ENCODE results near the gene FRS3.

The FRS3 gene

GRCh38 chr6:41721414-41721813, 58.3 kb downstream of the FRS3 start:
- TF ChIP-seq REST (IDR thresholded peaks at IDR 0.05; ENCODE audit: insufficient read depth in 1 of 2, low read depth in 2 of 2, low read length in 2 of 2) (no peak), SIN3A (IDR thresholded peaks at IDR 0.05; ENCODE audit: borderline replicate concordance, insufficient read depth, low read length) (no peak), POLR2AphosphoS5 (IDR thresholded peaks at IDR 0.05; ENCODE audit: low read depth, low read length) (no peak), TAF1 (IDR thresholded peaks at IDR 0.05; ENCODE audit: borderline replicate concordance, insufficient read depth, low read length) (no peak), FOXP2 (optimal IDR thresholded peaks at IDR 0.05; ENCODE audit: borderline replicate concordance, extremely low read depth, extremely low read length, insufficient read depth) (no peak)

GRCh38 chr6:41720783-41721182, 58.9 kb downstream of the FRS3 start:
- TF ChIP-seq TAF1 (IDR thresholded peaks at IDR 0.05; ENCODE audit: borderline replicate concordance, insufficient read depth, low read length) (no peak), FOXP2 (optimal IDR thresholded peaks at IDR 0.05; ENCODE audit: borderline replicate concordance, extremely low read depth, extremely low read length, insufficient read depth) (no peak), REST (IDR thresholded peaks at IDR 0.05; ENCODE audit: insufficient read depth in 1 of 2, low read depth in 2 of 2, low read length in 2 of 2) (no peak), SIN3A (IDR thresholded peaks at IDR 0.05; ENCODE audit: borderline replicate concordance, insufficient read depth, low read length) (no peak), POLR2AphosphoS5 (IDR thresholded peaks at IDR 0.05; ENCODE audit: low read depth, low read length) (no peak)

- TF ChIP-seq FOXP2 (optimal IDR thresholded peaks at IDR 0.05; ENCODE audit: borderline replicate concordance, extremely low read depth, extremely low read length, insufficient read depth) (no peak), POLR2AphosphoS5 (IDR thresholded peaks at IDR 0.05; ENCODE audit: low read depth, low read length) (no peak), TAF1 (IDR thresholded peaks at IDR 0.05; ENCODE audit: borderline replicate concordance, insufficient read depth, low read length) (no peak), REST (IDR thresholded peaks at IDR 0.05; ENCODE audit: insufficient read depth in 1 of 2, low read depth in 2 of 2, low read length in 2 of 2) (no peak), SIN3A (IDR thresholded peaks at IDR 0.05; ENCODE audit: borderline replicate concordance, insufficient read depth, low read length) (no peak)
Measured at GRCh38 chr6:41720262-41720620, 59.5 kb downstream of the FRS3 start.
